Inferior parietal cortex (tissue), 1 donor: ENCODE data around the gene CREG2.
A peak's percentile ranks its signal among the peaks of the same experiment; 100 is the strongest.
"Not testable (repeated sequence)": the region's sequence is repeated elsewhere in the genome, so short reads cannot be mapped to it uniquely, and the experiment has no call there.

Source experiments
- DNase-seq: peaks from one replicate; pipeline ENCODE4 v3.0.0-alpha.2; 2016; ENCODE audit errors: extremely low spot score

CREG2 gene

GRCh38 chr2:101374821-101375561 is 12.3 kb downstream of the CREG2 start:
- no peak for DNase-seq

GRCh38 chr2:101372792-101373191 is 14.5 kb downstream of the CREG2 start:
- DNase-seq, result no peak

GRCh38 chr2:101371636-101372035 is 15.7 kb downstream of the CREG2 start:
- no peak for DNase-seq

- DNase-seq, result no peak
Observed at GRCh38 chr2:101369100-101369499, 18.2 kb downstream of the CREG2 start.

- no peak for DNase-seq
Observed at GRCh38 chr2:101368376-101368775, 18.9 kb downstream of the CREG2 start.

GRCh38 chr2:101367508-101367907 is 19.8 kb downstream of the CREG2 start:
- DNase-seq, result no peak

- peak; percentile 54 for DNase-seq
Observed at GRCh38 chr2:101364878-101365277, 22.4 kb downstream of the CREG2 start.

- no peak for DNase-seq
Observed at GRCh38 chr2:101362777-101363176, 24.5 kb downstream of the CREG2 start.

GRCh38 chr2:101362316-101362715 is 25.0 kb downstream of the CREG2 start:
- no peak for DNase-seq

- DNase-seq, result no peak
Observed at GRCh38 chr2:101361522-101361921, 25.8 kb downstream of the CREG2 start.

- DNase-seq, result no peak
Observed at GRCh38 chr2:101361121-101361520, 26.2 kb downstream of the CREG2 start.

- no peak for DNase-seq
Observed at GRCh38 chr2:101360232-101360631, 27.1 kb downstream of the CREG2 start.

- no peak for DNase-seq
Observed at GRCh38 chr2:101359410-101359954, 27.8 kb downstream of the CREG2 start.

GRCh38 chr2:101357376-101357775 is 29.9 kb downstream of the CREG2 start:
- no peak for DNase-seq

GRCh38 chr2:101356521-101356920 is 30.8 kb downstream of the CREG2 start:
- DNase-seq, result no peak

GRCh38 chr2:101356055-101356454 is 31.2 kb downstream of the CREG2 start:
- no peak for DNase-seq

GRCh38 chr2:101355401-101356054 is 31.8 kb downstream of the CREG2 start:
- DNase-seq, result no peak

GRCh38 chr2:101354420-101355311 is 32.6 kb downstream of the CREG2 start:
- DNase-seq, result no peak

- not testable (repeated sequence) for DNase-seq
Observed at GRCh38 chr2:101352631-101353030, 34.7 kb downstream of the CREG2 start.

GRCh38 chr2:101351207-101351606 is 36.1 kb downstream of the CREG2 start:
- DNase-seq, result no peak

- DNase-seq, result peak; percentile 71
Observed at GRCh38 chr2:101349893-101350662, 37.2 kb downstream of the CREG2 start.
